Activated CD4-positive, alpha-beta T cell treated with anti-CD3 and anti-CD28 coated beads, Interleukin-2, amount 10 ng/mL, durations not matched to agents 7 days and 5 days (primary cell): Measurements from ENCODE around the gene RPS6KA4. TPM values are rescaled to one million over a fixed set of nuclear protein-coding genes. Genes with fewer than 3 reads are reported as not detected.
A peak's percentile ranks its signal among the peaks of the same experiment; 100 is the strongest.
"Not testable (repeated sequence)": the region's sequence is repeated elsewhere in the genome, so short reads cannot be mapped to it uniquely, and the experiment has no call there.

Experiments
- CTCF ChIA-PET: fragments of 350-600 bp; sonication (Branson Sonifier 250); formaldehyde crosslinking; loops from one replicate; lab custom pipeline; 2021; ENCODE audit warnings: antibody characterized with exemption; lab: Charles Lee
- POLR2A ChIA-PET: fragments of 350-600 bp; sonication (Branson Sonifier 250); formaldehyde crosslinking; loops from one replicate; lab custom pipeline; 2021; ENCODE audit warnings: antibody characterized with exemption; lab: Charles Lee
- DNase-seq: peaks from one replicate; pipeline ENCODE4 v3.0.0-alpha.2; 2020
- H3K27ac Mint-ChIP-seq: one replicate; pipeline ENCODE4 v1.8.0; 2021; ENCODE audit warnings: mild to moderate bottlenecking, moderate library complexity, mixed read lengths
- H3K27me3 Mint-ChIP-seq: one replicate; pipeline ENCODE4 v1.8.0; 2021; ENCODE audit warnings: mixed read lengths
- H3K36me3 Mint-ChIP-seq: one replicate; pipeline ENCODE4 v1.8.0; 2021; ENCODE audit warnings: low read depth, mixed read lengths
- H3K4me1 Mint-ChIP-seq: one replicate; pipeline ENCODE4 v1.8.0; 2021; ENCODE audit warnings: mixed read lengths
- H3K4me3 Mint-ChIP-seq: one replicate; pipeline ENCODE4 v1.8.0; 2021; ENCODE audit warnings: mild to moderate bottlenecking, moderate library complexity, mixed read lengths
- H3K9me3 Mint-ChIP-seq: one replicate; pipeline ENCODE4 v1.8.0; 2021; ENCODE audit warnings: mixed read lengths
- total RNA-seq, 2 experiments: library from RNA; stranded (reverse); gene quantifications; one replicate each; pipeline ENCODE4 v1.2.3, GENCODE V29; 2021

The RPS6KA4 gene
- total RNA-seq, 2 experiments from 2014 or later, result 31.0 to 43.0 TPM

DNA sequence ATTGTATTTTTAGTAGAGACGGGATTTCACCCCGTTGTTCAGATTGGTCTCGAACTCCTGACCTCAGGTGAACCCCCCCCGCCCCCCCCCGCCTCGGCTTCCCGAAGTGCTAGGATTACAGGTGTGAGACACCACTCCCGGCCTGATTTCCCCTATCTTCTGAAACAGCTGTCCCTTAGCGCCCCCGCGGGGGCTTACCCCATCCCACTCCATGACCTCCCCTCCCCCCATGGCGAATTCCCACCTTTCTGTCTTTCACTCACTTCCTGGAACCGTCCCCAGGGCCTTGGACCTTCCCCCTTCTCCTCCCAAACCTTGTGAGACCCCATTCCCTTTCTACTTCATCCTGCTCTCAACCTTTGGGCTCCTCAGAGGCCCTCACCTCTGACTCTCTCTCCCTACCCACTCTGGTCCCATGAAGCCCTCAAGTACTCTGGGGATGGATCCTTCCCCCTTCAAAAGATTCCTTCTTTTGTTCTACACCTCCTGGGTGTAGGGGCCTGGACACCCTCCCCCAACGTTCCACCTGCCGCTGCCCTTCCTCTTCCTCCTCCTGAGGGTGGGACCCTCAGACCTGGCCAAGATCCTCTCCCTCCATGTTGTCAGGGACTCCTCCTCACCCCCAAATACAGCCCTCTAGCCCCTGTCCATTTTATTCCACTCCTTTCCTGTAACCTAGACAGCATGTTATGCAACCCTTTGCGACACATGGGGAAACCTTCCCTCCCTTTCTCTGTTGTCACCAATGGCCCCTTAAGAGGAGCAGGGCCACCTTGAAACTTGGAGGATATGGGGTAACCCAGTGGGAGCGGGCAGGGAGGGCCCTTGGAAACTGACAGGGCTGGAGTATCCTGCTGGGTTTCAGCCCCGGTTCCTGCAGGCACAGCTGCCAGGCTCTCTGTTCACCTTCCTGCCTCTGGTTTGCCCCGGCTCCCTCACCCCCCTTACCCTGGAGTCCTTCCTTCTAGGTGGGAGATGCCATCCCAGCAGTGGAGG, 39.9 kb upstream of the RPS6KA4 start:
- Mint-ChIP-seq H3K4me1 (peaks cover 33% of the 10 kb centered on the region), H3K27me3 (no peaks in the 10 kb centered on the region), H3K27ac (peak overlapping the region; percentile 99), H3K36me3 (peaks cover 26% of the 10 kb centered on the region), H3K4me3 (peak overlapping the region; percentile 94), H3K9me3 (no peaks in the 10 kb centered on the region)
- POLR2A ChIA-PET, result no interaction called here
- CTCF ChIA-PET, result interaction anchor here (0.7 to 5.0 kb wide), 7 partner anchors 13 to 133 kb away, joined by 3 to 54 read pairs (median 14); partner anchors contain the start of genes ESRRA, FERMT3 and STIP1
- DNase-seq, result no peak

DNA sequence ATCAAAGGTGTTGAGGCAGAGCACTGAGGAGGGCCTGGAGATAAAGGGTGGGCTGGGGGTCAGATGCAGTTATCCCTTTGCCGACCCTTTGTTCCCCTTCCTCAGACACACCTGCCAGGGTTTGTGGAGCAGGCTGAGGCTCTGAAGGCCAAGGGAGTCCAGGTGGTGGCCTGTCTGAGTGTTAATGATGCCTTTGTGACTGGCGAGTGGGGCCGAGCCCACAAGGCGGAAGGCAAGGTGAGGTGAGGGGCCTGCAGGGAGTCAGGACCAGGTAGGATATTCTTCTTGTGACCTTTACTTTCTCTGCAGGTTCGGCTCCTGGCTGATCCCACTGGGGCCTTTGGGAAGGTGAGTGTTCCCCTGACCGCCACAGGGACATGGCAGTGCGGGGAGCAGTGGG, 38.4 kb upstream of the RPS6KA4 start:
- peaks cover 31% of the 10 kb centered on the region for H3K4me1 Mint-ChIP-seq
- POLR2A ChIA-PET, result no interaction called here
- H3K36me3 Mint-ChIP-seq, result peaks cover 22% of the 10 kb centered on the region

GRCh38 chr11:64321026-64321425, 37.9 kb upstream of the RPS6KA4 start:
- Mint-ChIP-seq H3K4me3 (no peak overlapping the region), H3K36me3 (peaks cover 22% of the 10 kb centered on the region)
- POLR2A ChIA-PET, result no interaction called here

More for the DNA sequence above, 38.4 kb upstream of the RPS6KA4 start:
- CTCF ChIA-PET, result interaction anchor here (0.7 to 5.0 kb wide), 4 partner anchors 11 to 913 kb away, joined by 3 to 54 read pairs (median 4); no protein-coding TSS in a partner anchor
- H3K27ac Mint-ChIP-seq, result no peak overlapping the region
- H3K27me3 Mint-ChIP-seq, result no peaks in the 10 kb centered on the region
- H3K4me3 Mint-ChIP-seq, result no peak overlapping the region
- no peaks in the 10 kb centered on the region for H3K9me3 Mint-ChIP-seq
- DNase-seq, result no peak

DNA sequence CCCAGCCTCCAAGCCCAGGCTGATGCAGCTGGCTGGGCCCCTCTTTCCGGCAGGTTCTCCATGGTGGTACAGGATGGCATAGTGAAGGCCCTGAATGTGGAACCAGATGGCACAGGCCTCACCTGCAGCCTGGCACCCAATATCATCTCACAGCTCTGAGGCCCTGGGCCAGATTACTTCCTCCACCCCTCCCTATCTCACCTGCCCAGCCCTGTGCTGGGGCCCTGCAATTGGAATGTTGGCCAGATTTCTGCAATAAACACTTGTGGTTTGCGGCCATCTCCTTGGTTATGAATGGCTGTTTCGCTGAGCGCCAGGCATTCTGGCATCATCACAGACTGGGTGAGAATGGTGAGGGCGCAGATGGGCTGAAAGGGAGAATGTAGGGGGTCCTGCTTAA, 37.4 kb upstream of the RPS6KA4 start:
- H3K4me1 Mint-ChIP-seq, result peaks cover 27% of the 10 kb centered on the region
- H3K4me3 Mint-ChIP-seq, result no peak overlapping the region
- H3K36me3 Mint-ChIP-seq, result peaks cover 19% of the 10 kb centered on the region
- no peaks in the 10 kb centered on the region for H3K27me3 Mint-ChIP-seq
- ChIA-PET CTCF (interaction anchor here (0.6 to 1.2 kb wide), 3 partner anchors 10 to 28 kb away, joined by 3 to 4 read pairs (median 3); no protein-coding TSS in a partner anchor), POLR2A (no interaction called here)
- H3K9me3 Mint-ChIP-seq, result no peaks in the 10 kb centered on the region
- DNase-seq, result no peak
- no peak overlapping the region for H3K27ac Mint-ChIP-seq

More at GRCh38 chr11:64321026-64321425, 37.9 kb upstream of the RPS6KA4 start:
- no peak for DNase-seq
- no peaks in the 10 kb centered on the region for H3K9me3 Mint-ChIP-seq
- H3K4me1 Mint-ChIP-seq, result peaks cover 31% of the 10 kb centered on the region
- H3K27me3 Mint-ChIP-seq, result no peaks in the 10 kb centered on the region
- no peak overlapping the region for H3K27ac Mint-ChIP-seq
- CTCF ChIA-PET, result interaction anchor here (0.8 kb wide), 1 partner anchor 116 kb away, joined by 3 read pairs; no protein-coding TSS in a partner anchor

- Mint-ChIP-seq H3K4me3 (no peak overlapping the region), H3K9me3 (no peaks in the 10 kb centered on the region), H3K27ac (no peak overlapping the region), H3K27me3 (no peaks in the 10 kb centered on the region), H3K4me1 (peaks cover 19% of the 10 kb centered on the region), H3K36me3 (peaks cover 10% of the 10 kb centered on the region)
- ChIA-PET POLR2A (no interaction called here), CTCF (interaction anchor here (0.9 to 1.7 kb wide), 4 partner anchors 9 to 21 kb away, joined by 3 to 9 read pairs (median 4); no protein-coding TSS in a partner anchor)
- no peak for DNase-seq
Measured at GRCh38 chr11:64322925-64323260, 36.1 kb upstream of the RPS6KA4 start.

- CTCF ChIA-PET, result interaction anchor here (0.9 to 1.7 kb wide), 4 partner anchors 8 to 23 kb away, joined by 3 to 9 read pairs (median 4); no protein-coding TSS in a partner anchor
- Mint-ChIP-seq H3K9me3 (no peaks in the 10 kb centered on the region), H3K27me3 (no peaks in the 10 kb centered on the region), H3K27ac (no peak overlapping the region), H3K4me1 (peaks cover 16% of the 10 kb centered on the region), H3K36me3 (peaks cover 10% of the 10 kb centered on the region), H3K4me3 (no peak overlapping the region)
- no peak for DNase-seq
- POLR2A ChIA-PET, result no interaction called here
Measured at GRCh38 chr11:64323373-64323772, 35.6 kb upstream of the RPS6KA4 start.

DNA sequence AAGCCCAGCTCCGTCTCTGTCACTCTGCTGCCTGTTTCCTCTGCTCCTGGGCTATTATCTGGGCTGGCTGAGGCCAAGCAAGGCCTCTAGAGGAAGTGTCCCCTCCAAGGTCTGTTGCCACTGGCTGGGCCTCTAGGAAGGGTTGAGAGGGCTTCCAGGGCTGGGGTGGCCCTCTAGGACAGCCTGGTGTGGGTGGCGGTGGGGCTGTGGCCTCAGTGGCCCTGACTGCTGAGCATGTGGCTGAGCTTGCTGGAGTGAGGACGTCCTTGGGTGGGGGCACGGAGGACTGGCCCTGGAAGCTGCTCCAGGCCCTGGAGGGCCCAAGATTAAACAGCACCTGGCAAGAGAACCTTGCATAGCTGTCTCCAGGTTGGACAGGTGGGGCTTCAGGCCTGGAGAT, 35.0 kb upstream of the RPS6KA4 start:
- Mint-ChIP-seq H3K36me3 (peaks cover 10% of the 10 kb centered on the region), H3K27ac (peak overlapping the region; percentile 68), H3K4me1 (peaks cover 13% of the 10 kb centered on the region)
- POLR2A ChIA-PET, H3K27me3 Mint-ChIP-seq, H3K9me3 Mint-ChIP-seq, DNase-seq, H3K4me3 Mint-ChIP-seq: not testable (repeated sequence)
- CTCF ChIA-PET, result interaction anchor here (0.6 to 1.7 kb wide), 3 partner anchors 8 to 133 kb away, joined by 3 to 9 read pairs (median 3); no protein-coding TSS in a partner anchor

DNA sequence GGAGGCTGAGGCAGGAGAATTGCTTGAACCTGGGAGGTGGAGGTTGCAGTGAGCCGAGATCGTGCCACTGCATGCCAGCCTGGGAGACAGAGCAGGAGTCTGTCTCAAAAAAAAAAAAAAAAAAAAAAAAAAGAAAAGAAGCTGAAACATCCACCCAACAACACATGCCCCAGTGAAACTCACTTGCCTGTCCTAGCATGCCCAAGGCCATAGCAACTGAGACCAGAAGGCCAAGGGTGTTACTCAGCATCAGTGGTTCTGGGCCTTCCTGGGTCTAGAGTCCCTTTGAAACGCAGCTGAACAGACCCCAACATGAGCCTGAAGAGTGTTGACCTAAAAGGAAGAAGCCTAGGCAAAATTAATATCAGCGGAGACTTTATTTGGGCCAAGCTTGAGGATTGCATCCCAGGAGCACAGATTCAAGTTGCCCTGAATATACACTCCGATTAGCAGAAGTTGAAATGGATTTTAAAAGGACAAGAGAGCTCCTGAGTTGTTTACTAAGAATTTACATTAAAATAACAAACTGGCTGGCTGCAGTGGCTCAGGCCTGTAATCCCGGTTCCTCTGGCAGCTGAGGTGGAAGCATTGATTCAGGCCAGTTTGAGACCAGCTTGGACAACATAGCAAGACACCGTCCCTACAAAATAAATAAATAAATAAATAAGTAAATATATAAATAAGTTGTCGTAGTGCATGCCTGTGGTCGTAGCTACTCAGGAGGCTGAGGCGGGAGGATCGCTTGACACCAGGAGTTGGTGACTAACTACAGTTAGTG, 34.1 kb upstream of the RPS6KA4 start:
- POLR2A ChIA-PET, result no interaction called here
- no peak overlapping the region for H3K4me3 Mint-ChIP-seq
- CTCF ChIA-PET, result interaction anchor here (0.6 to 1.5 kb wide), 3 partner anchors 12 to 35 kb away, joined by 3 to 4 read pairs (median 4); no protein-coding TSS in a partner anchor

DNA sequence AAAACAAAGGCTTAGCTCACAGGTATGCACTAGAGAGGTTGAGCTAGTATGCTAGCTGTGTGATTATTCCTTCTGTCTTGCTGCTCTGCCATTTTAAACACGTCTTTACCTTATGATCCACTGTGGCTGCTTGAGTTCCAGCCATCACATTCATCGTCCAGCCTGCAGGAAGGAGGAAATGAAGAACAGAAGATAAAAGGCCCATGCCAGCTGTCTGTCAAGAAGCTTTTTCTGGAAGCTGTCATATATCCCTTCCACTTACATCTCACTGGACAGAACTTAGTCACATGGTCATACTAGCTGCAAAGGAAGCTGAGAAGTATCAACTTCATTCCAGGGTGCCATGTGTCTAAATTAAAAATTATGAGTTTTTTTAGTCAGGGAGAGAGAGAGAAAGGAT, 31.6 kb upstream of the RPS6KA4 start:
- ChIA-PET CTCF (interaction anchor here (0.6 to 1.2 kb wide), 2 partner anchors 10 to 16 kb away, joined by 4 read pairs; partner anchors contain the start of genes PRDX5 and TRMT112), POLR2A (no interaction called here)
- H3K4me3 Mint-ChIP-seq, result no peak overlapping the region
- no peak for DNase-seq
- H3K27me3 Mint-ChIP-seq, result no peaks in the 10 kb centered on the region
- H3K4me1 Mint-ChIP-seq, result peaks cover 19% of the 10 kb centered on the region
- H3K27ac Mint-ChIP-seq, result no peak overlapping the region
- no peaks in the 10 kb centered on the region for H3K9me3 Mint-ChIP-seq
- H3K36me3 Mint-ChIP-seq, result no peaks in the 10 kb centered on the region

More for the DNA sequence above, 34.1 kb upstream of the RPS6KA4 start:
- no peak overlapping the region for H3K27ac Mint-ChIP-seq
- H3K4me1 Mint-ChIP-seq, result peaks cover 6% of the 10 kb centered on the region
- H3K9me3 Mint-ChIP-seq, result no peaks in the 10 kb centered on the region
- H3K27me3 Mint-ChIP-seq, result no peaks in the 10 kb centered on the region
- peaks cover 9% of the 10 kb centered on the region for H3K36me3 Mint-ChIP-seq
- no peak for DNase-seq

GRCh38 chr11:64327993-64328392, 31.0 kb upstream of the RPS6KA4 start:
- CTCF ChIA-PET, result interaction anchor here (1.2 kb wide), 1 partner anchor 10 kb away, joined by 4 read pairs; the partner anchor contains the start of genes PRDX5 and TRMT112
- Mint-ChIP-seq H3K4me3 (no peak overlapping the region), H3K4me1 (peaks cover 22% of the 10 kb centered on the region), H3K27ac (no peak overlapping the region), H3K9me3 (no peaks in the 10 kb centered on the region), H3K27me3 (no peaks in the 10 kb centered on the region), H3K36me3 (no peaks in the 10 kb centered on the region)
- POLR2A ChIA-PET, result no interaction called here
- DNase-seq, result no peak

DNA sequence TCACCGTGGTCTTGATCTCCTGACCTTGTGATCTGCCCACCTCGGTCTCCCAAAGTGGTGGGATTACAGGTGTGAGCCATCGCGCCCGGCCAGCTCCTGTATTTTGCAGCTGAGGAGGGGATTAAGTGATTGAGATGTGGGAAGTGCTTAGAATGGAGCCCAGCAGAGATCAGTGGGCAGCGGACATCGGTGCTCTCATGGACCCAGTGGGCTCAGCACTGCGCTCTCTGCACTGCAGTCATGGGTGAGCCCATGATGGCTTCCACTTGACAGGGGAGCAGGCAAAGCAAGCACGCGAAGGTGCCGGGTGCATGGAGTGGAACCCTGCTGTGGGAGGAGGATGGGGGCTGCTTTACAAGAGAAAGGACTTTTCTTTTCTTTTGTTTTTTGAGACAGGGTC, 28.1 kb upstream of the RPS6KA4 start:
- H3K4me1 Mint-ChIP-seq, result peaks cover 26% of the 10 kb centered on the region
- H3K4me3 Mint-ChIP-seq, result no peak overlapping the region
- H3K36me3 Mint-ChIP-seq, result peaks cover 3% of the 10 kb centered on the region
- no peaks in the 10 kb centered on the region for H3K9me3 Mint-ChIP-seq
- CTCF ChIA-PET, result interaction anchor here (0.7 to 4.4 kb wide), 20 partner anchors 8 to 1919 kb away, joined by 3 to 54 read pairs (median 4); partner anchors contain the start of genes BAD, CCDC88B, ESRRA and PRDX5
- H3K27me3 Mint-ChIP-seq, result no peaks in the 10 kb centered on the region
- POLR2A ChIA-PET, result interaction anchor here (1.5 kb wide), 1 partner anchor 13 kb away, joined by 12 read pairs; the partner anchor contains the start of genes PRDX5 and TRMT112
- no peak overlapping the region for H3K27ac Mint-ChIP-seq
- DNase-seq, result no peak
